HG02852 (cell line): Measurements from ENCODE around the gene SPON1.
"Not testable (repeated sequence)": the region's sequence is repeated elsewhere in the genome, so short reads cannot be mapped to it uniquely, and the experiment has no call there.

Source experiments
- ATAC-seq: cut with Tn5 transposase; IDR thresholded peaks from one replicate; pipeline ENCODE4 v1.9.1; 2021; ENCODE audit warnings: mild to moderate bottlenecking, moderate library complexity; ENCODE audit not compliant: unreplicated experiment

The SPON1 gene

GRCh38 chr11:14112721-14113120 is 150.2 kb downstream of the SPON1 start:
- no peak for ATAC-seq

GRCh38 chr11:14114269-14114668 is 151.7 kb downstream of the SPON1 start:
- ATAC-seq: no peak

DNA sequence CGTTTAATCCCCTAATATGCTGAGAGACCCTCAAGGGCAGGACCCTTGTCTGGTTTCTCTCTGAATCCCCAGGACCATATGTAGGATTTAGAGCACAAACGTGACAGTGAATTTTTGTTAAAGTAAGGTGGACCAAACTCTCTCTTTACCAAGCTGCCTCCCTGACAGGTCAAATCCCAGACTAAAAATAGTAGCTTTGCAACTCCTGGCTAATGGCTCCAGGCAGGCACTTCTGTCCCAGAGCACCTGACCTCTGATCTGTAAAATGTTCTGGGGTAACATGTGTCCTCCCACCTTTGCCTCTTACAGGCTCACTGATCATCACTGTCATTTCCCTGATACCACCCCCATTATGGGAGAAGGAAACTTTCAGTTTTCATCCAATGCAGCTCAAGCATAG is 152.3 kb downstream of the SPON1 start:
- ATAC-seq: no peak

DNA sequence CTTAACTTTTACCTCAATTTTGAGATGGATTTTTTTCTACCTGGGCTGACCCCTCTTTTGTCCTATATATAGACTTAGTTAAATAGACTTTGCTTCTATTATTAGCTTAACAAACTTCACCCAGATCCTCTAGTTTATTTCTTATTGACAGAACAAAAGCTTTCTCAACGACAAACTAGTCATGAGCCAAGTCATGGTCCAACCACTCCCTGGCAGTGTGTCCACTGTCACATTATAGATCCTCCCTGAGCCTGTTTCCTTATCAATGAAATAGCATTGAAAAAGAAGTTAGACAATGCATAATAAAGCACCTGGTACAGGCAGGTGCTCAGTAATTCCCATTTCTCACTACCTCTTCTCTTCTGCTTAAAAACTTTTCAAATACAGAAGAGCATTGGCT is 155.1 kb downstream of the SPON1 start:
- ATAC-seq: no peak

DNA sequence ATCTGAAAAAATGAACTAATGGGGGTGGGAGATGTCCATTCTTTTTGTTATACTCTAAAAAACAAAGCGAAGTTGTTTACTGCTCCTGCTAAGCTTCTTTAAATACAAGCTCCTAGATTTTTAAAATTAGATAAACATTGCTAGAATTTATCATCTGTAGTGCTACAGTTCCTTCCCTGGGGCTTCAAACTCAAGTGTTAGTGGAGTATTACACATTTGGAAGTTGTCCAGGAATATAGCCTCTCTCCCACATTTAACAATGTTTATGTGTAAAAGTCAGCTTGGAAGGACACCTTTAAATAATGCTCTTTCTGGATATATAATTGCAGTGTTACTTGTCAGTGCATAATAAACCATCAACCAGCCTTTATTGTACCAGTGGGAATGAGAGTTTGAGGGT is 155.5 kb downstream of the SPON1 start:
- ATAC-seq: no peak

DNA sequence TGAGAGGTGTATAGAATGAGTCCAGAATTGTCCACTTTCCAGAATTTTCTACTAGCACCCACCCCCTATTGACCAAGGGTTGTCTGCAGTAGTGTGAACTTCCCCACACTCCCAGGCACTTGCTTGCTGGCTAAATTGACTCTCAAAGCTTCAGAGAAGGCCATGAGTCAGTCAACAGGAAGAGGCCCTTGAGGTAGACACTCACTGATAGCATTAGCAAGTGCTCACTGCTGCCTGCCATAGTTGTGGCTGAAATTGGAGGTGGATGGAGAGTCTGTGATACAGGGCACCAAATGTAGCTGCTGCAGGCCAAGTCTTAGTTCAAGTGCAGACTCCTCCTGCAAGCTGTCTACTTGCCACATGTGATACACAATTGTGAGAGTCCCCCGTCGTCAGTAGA is 156.8 kb downstream of the SPON1 start:
- no peak for ATAC-seq

DNA sequence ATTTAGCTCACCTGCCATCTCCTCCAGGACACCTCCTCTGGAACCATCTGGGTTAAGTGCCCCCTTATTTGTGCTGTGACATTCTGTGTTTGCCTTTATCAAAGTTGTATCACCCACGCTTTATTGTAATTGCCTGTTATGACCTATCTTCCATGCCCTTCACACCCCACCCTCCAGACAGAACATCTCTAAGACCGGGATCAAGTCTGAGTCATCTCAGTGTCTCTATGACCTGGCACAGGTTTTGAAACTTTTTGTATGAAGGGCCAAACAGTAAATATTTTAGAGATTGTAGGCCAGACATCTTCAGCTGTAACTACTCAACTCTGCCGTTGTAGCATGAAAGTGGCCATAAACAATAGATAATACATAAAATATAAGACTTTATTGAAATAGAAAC is 161.8 kb downstream of the SPON1 start:
- no peak for ATAC-seq

DNA sequence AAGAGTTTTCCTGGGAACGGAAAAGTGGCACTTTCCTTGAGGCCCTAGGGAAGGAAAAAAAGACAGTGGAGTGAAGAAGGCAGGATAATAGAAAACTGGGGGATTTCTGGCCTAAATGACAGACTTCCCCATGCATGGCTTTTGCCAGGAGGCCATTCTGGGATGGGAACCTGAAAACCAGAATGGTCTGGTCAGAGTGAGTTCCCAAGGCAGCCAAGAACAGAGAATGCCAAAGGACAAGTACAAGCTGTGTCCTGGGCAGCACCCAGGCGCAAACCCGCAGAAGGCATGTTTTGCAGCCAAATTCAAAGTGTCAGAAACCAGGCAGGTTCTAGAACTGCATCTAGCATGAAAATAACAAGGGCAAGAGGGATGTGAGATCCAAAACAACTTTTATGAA is 162.4 kb downstream of the SPON1 start:
- ATAC-seq: no peak

- ATAC-seq: no peak
These were observed 163.0 kb downstream of the SPON1 start for GRCh38 chr11:14125529-14125928.

GRCh38 chr11:14127679-14128078 is 165.2 kb downstream of the SPON1 start:
- no peak for ATAC-seq

DNA sequence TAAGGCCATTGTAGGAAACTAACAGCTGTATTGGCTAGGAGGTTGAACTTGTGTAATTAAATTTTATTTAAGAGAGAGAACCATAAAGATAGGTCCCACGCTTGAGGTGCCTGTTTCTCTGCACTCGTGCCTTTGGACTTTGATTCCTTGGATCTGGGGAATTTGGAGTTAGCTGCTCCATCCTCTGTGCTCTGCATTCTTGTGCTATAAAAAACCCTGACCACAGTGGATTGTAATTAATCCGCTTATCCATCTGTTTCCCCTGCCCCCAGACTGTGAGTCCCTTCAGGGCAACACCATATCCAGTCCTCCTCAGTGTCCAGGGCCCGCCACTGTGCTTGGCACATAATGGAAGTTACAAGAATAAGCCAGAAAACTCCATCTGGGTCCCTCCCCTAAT is 169.8 kb downstream of the SPON1 start:
- ATAC-seq: no peak

GRCh38 chr11:14133381-14133780 is 170.9 kb downstream of the SPON1 start:
- no peak for ATAC-seq

GRCh38 chr11:14136561-14136960 is 174.0 kb downstream of the SPON1 start:
- no peak for ATAC-seq

GRCh38 chr11:14137284-14137683 is 174.8 kb downstream of the SPON1 start:
- ATAC-seq: no peak

DNA sequence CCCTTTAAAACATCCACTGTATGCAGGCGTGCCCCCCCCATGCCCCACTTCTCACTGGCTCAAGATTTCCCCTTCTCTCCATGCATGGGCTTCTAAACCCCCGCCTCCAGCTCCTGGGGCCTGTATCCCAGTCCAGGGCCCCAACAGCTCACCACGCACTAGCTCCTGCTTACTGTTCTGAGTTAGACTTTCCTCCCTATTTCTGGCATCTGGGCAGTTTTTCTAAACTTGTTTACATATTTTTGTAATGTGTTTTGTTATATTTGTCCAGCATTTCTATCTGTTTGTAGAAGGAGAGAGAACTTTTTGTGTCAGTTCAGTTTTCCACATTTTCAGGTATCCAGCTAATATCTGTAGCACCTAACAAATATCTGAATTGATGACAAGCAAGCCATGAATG is 178.5 kb downstream of the SPON1 start:
- ATAC-seq: no peak

GRCh38 chr11:14141676-14142075 is 179.2 kb downstream of the SPON1 start:
- ATAC-seq: no peak

- peak; percentile 69 for ATAC-seq
These were observed 182.4 kb downstream of the SPON1 start for GRCh38 chr11:14144934-14145333.

- no peak for ATAC-seq
These were observed 186.2 kb downstream of the SPON1 start for GRCh38 chr11:14148653-14149273.

- no peak for ATAC-seq
These were observed 187.2 kb downstream of the SPON1 start for GRCh38 chr11:14149683-14150082.

- ATAC-seq: no peak
These were observed 188.4 kb downstream of the SPON1 start for GRCh38 chr11:14150878-14151277.

DNA sequence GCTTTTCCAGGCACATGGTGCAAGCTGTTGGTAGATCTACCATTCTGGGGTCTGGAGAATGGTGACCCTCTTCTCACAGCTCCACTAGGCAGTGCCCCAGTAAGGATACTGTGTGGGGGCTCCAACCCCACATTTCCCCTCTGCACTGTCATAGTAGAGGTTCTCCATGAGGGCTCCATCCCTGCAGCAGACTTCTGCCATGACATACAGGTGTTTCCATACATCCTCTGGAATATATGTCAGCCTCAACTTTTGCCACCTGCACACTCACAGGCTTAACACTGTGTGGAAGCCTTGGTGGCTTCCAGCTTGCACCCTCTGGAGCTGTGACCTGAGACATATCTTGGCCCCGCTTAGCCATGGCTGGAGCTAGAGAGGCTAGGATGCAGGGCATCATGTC is 191.6 kb downstream of the SPON1 start:
- not testable (repeated sequence) for ATAC-seq

DNA sequence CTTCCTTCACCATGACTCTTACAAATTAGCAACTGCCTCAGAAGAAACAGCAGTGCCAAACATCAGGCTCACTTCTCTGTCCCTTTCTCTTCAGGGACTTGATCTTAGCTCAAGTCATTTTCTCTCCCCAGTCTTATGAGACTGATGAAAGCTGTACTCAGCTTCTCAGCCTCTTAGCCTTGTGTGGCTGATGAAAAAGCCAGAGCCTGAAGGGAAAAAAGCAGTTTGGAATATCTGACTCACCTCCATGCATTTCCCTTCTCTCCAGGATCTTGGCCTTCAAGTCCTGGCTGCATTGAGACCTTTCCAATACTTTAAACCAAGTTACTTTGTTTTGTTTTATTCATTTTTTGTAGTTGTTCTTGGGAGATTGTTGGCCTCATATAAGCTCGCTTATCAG is 195.9 kb downstream of the SPON1 start:
- ATAC-seq: no peak

DNA sequence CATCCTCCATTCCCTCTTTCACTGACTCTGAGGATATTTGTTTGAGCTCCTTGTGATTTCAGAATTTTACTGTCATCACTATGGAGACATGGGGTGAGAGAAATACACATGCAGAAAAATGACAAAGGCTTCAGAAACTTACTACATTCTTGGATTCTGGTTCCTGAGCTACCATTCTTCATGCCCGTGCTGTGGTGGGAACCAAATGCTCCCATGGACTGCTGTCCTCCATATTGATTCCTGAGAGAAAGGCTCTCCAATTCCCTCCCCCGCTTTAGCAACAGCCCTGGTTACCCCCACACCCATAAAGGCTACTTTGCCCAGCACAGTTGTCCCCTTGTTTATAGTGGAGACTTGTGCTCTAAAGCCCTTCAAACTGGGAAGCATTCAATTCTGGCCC is 201.1 kb downstream of the SPON1 start:
- ATAC-seq: no peak
